Left colon (tissue), 2 donors: ENCODE measurements around the gene KRT6C. TPM values are rescaled to one million over a fixed set of nuclear protein-coding genes. Genes with fewer than 3 reads are reported as not detected.

Source experiments
- ATAC-seq: fragments of 200-7000 bp; cut with Tn5 transposase; one replicate; pipeline ENCODE4 v1.9.1; 2020; ENCODE audit warnings: mild to moderate bottlenecking, moderate library complexity
- DNase-seq, 2 donors: peaks; one replicate each; pipeline ENCODE4 v3.0.0-alpha.2; 2020
- intact Hi-C, 2 donors: fragments of 100-400 bp; cut with DNase I in 1 of 2; cut with micrococcal nuclease in 1 of 2; formaldehyde crosslinking; loops; one replicate each; pipeline versions ENCODE4 v1.11.2 to v1.14.0; 2022; cut with DNase I, micrococcal nuclease
- total RNA-seq, 2 donors: library from RNA; stranded (reverse); fragmentation: NEBNext Ultra II Directional; extraction: Animal tissue kit (Norgen Biotek cat#: 25700); gene quantifications; one replicate each; pipeline ENCODE4 v1.2.1, GENCODE V29; 2021
- donor health status: DM: no; HTN: no; CAD: no.
- donor health status: DM: yes; HTN: yes; CAD: no.

KRT6C gene
- total RNA-seq, 2 donors from 2014 or later = not detected

GRCh38 chr12:52439845-52440244 lies 33.8 kb downstream of the KRT6C start:
- DNase-seq = no peak
- no peak for ATAC-seq
- intact Hi-C loops = no loop called here

- DNase-seq (no peak), ATAC-seq (no peak)
- intact Hi-C loops = no loop called here
These were observed 34.2 kb downstream of the KRT6C start for GRCh38 chr12:52439420-52439819.

GRCh38 chr12:52438305-52439301 lies 35.0 kb downstream of the KRT6C start:
- DNase-seq (no peak), ATAC-seq (peak; percentile 42)
- intact Hi-C loops = no loop called here

GRCh38 chr12:52437508-52437907 lies 36.1 kb downstream of the KRT6C start:
- intact Hi-C loops = no loop called here
- peak; percentile 26 for ATAC-seq
- no peak for DNase-seq

- DNase-seq (no peak), ATAC-seq (peak; percentile 45)
- intact Hi-C loops = no loop called here
These were observed 36.7 kb downstream of the KRT6C start for GRCh38 chr12:52436828-52437474.

- intact Hi-C loops = no loop called here
These were observed 37.4 kb downstream of the KRT6C start for GRCh38 chr12:52436000-52436827.

GRCh38 chr12:52435659-52435999 lies 38.0 kb downstream of the KRT6C start:
- no peak for ATAC-seq
- DNase-seq = no peak
- intact Hi-C loops = no loop called here

More at GRCh38 chr12:52436000-52436827, 37.4 kb downstream of the KRT6C start:
- DNase-seq = no peak
- no peak for ATAC-seq

GRCh38 chr12:52434760-52435530 lies 38.7 kb downstream of the KRT6C start:
- ATAC-seq = peak; percentile 80
- DNase-seq = no peak
- intact Hi-C loops = no loop called here

GRCh38 chr12:52434081-52434733 lies 39.4 kb downstream of the KRT6C start, which contains the start of gene KRT75:
Gene KRT75, minus strand, starts transcription at chr12:52434371. Its CDS starts 67 bp downstream, at chr12:52434304.
- intact Hi-C loops = no loop called here
- peak; percentile 21 to 24 for DNase-seq
- ATAC-seq = peak; percentile 15

- DNase-seq = peak in 1 of 2 donors; percentile 6
- no peak for ATAC-seq
- intact Hi-C loops = no loop called here
These were observed 40.0 kb downstream of the KRT6C start for GRCh38 chr12:52433501-52434080.

- DNase-seq (no peak), ATAC-seq (no peak)
- intact Hi-C loops = no loop called here
These were observed 40.9 kb downstream of the KRT6C start for GRCh38 chr12:52432559-52433207.

GRCh38 chr12:52428121-52428520 lies 45.5 kb downstream of the KRT6C start:
- intact Hi-C loops = no loop called here
- DNase-seq = no peak
- ATAC-seq = no peak

- no peak for DNase-seq
- ATAC-seq = no peak
- intact Hi-C loops = no loop called here
These were observed 46.5 kb downstream of the KRT6C start for GRCh38 chr12:52427083-52427482.

- no peak for ATAC-seq
- DNase-seq = no peak
- intact Hi-C loops = no loop called here
These were observed 47.6 kb downstream of the KRT6C start for GRCh38 chr12:52426034-52426433.

- ATAC-seq = no peak
- no peak for DNase-seq
- intact Hi-C loops = no loop called here
These were observed 48.1 kb downstream of the KRT6C start for GRCh38 chr12:52425466-52425865.

GRCh38 chr12:52423661-52424500 lies 49.7 kb downstream of the KRT6C start:
- no peak for ATAC-seq
- DNase-seq = no peak

More at GRCh38 chr12:52423661-52424500, 49.7 kb downstream of the KRT6C start:
- intact Hi-C loops = no loop called here
